Epidermal melanocyte (primary cell): ENCODE measurements around the gene RABAC1.
"Not testable (repeated sequence)": the region's sequence is repeated elsewhere in the genome, so short reads cannot be mapped to it uniquely, and the experiment has no call there.

Experiments
- DNase-seq: peaks from one replicate; pipeline ENCODE4 v3.0.0; 2011; ENCODE audit warnings: low spot score; ENCODE audit not compliant: insufficient read length

The RABAC1 gene

GRCh38 chr19:41917676-41918075 is 41.4 kb downstream of the RABAC1 start:
- DNase-seq, result no peak

GRCh38 chr19:41915776-41916414 is 43.2 kb downstream of the RABAC1 start:
- DNase-seq, result no peak

GRCh38 chr19:41915021-41915775 is 43.9 kb downstream of the RABAC1 start:
- no peak for DNase-seq

GRCh38 chr19:41914424-41914834 is 44.7 kb downstream of the RABAC1 start:
- DNase-seq, result not testable (repeated sequence)

- DNase-seq, result no peak
Measured at GRCh38 chr19:41913538-41914423, 45.3 kb downstream of the RABAC1 start.

- DNase-seq, result no peak
Measured at GRCh38 chr19:41912899-41913537, 46.1 kb downstream of the RABAC1 start.

GRCh38 chr19:41911889-41912731 is 47.0 kb downstream of the RABAC1 start:
- DNase-seq, result no peak

- DNase-seq, result no peak
Measured at GRCh38 chr19:41910992-41911888, 47.9 kb downstream of the RABAC1 start.

GRCh38 chr19:41910240-41910991 is 48.7 kb downstream of the RABAC1 start:
- DNase-seq, result no peak

GRCh38 chr19:41909706-41910105 is 49.4 kb downstream of the RABAC1 start:
- DNase-seq, result no peak

- DNase-seq, result no peak
Measured at GRCh38 chr19:41908724-41909464, 50.2 kb downstream of the RABAC1 start.

GRCh38 chr19:41907994-41908615 is 51.0 kb downstream of the RABAC1 start:
- DNase-seq, result no peak

- no peak for DNase-seq
Measured at GRCh38 chr19:41906916-41907680, 52.0 kb downstream of the RABAC1 start.
